ENCODE results near the gene PTPRF. TPM values are rescaled to one million over a fixed set of nuclear protein-coding genes. Genes with fewer than 3 reads are reported as not detected.

The PTPRF gene
- total RNA-seq, 1 donor from 2014 or later, result 71.1 TPM

DNA sequence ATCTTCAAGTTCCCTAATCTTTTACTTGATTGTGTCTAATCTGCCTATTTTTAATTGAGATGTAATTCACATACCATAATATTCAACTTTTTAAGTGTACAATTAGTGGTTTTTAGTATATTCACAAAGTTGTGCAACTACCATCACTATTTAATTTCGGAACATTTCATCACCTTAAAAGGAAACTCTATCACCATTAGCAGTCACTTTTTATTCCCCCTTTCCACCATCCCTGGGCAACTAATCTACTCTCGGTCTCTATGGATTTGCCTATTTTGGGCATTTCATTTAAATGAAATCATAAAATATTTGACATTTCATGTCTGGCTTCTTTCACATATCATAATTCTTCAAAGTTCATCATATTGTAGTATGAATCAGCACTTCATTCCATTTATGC, 46.3 kb upstream of the PTPRF start:
- peaks cover 4% of the 10 kb centered on the region for H3K27me3 Mint-ChIP-seq (ENCODE audit: insufficient read depth, low read depth)
- H3K79me2 ChIP-seq (ENCODE audit: low read depth), result no peaks in the 10 kb centered on the region
- no peaks in the 10 kb centered on the region for H3K4me1 Mint-ChIP-seq
- no peak overlapping the region for H2AFZ ChIP-seq (replicated peaks)
- no peak overlapping the region for H3K4me2 ChIP-seq
- TF ChIP-seq EZH2phosphoT487 (IDR thresholded peaks at IDR 0.05) (no peak), EZH2 (IDR thresholded peaks at IDR 0.05) (no peak)
- TF ChIP-seq, protein P1, sequence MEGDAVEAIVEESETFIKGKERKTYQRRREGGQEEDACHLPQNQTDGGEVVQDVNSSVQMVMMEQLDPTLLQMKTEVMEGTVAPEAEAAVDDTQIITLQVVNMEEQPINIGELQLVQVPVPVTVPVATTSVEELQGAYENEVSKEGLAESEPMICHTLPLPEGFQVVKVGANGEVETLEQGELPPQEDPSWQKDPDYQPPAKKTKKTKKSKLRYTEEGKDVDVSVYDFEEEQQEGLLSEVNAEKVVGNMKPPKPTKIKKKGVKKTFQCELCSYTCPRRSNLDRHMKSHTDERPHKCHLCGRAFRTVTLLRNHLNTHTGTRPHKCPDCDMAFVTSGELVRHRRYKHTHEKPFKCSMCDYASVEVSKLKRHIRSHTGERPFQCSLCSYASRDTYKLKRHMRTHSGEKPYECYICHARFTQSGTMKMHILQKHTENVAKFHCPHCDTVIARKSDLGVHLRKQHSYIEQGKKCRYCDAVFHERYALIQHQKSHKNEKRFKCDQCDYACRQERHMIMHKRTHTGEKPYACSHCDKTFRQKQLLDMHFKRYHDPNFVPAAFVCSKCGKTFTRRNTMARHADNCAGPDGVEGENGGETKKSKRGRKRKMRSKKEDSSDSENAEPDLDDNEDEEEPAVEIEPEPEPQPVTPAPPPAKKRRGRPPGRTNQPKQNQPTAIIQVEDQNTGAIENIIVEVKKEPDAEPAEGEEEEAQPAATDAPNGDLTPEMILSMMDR (IDR thresholded peaks at IDR 0.05), result no peak
- no peak overlapping the region for H3K9ac ChIP-seq
- no peaks in the 10 kb centered on the region for H3K4me1 ChIP-seq
- H3K9me3 Mint-ChIP-seq, result peaks cover 14% of the 10 kb centered on the region
- H4K20me1 ChIP-seq (ENCODE audit: low read depth), result no peaks in the 10 kb centered on the region
- peaks cover 2% of the 10 kb centered on the region for H3K36me3 Mint-ChIP-seq
- no peaks in the 10 kb centered on the region for H3K9me3 ChIP-seq (ENCODE audit: low read depth)
- H3K36me3 ChIP-seq, result no peaks in the 10 kb centered on the region
- H3F3A ChIP-seq (ENCODE audit: low read depth), result no peaks in the 10 kb centered on the region
- DNase-seq (ENCODE audit: low spot score), result no peak
- H3K4me3 Mint-ChIP-seq, result no peak overlapping the region
- H3K27ac Mint-ChIP-seq, result no peak overlapping the region
- H3K4me3 ChIP-seq, result no peak overlapping the region
- no peak overlapping the region for H3K27ac ChIP-seq
- H3K27me3 ChIP-seq, result no peaks in the 10 kb centered on the region

DNA sequence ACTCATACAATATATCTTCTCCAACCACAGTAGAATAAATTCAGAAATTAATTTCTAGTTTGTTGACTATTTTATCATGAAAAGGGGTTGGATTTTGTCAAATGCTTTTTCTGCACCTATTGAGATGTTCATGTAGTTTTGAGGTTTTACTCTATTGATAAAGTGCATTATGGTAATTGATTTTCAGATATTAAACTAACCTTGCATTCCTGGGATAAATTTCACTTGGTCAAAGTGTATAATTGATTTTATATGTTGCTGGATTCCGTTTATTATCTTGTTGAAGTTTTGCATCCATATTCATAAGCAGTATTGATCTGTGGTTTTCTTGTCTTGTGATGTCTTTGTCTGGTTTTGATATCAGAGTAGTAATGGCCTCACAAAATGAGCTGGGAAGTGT, 42.5 kb upstream of the PTPRF start:
- H4K20me1 ChIP-seq (ENCODE audit: low read depth), result no peaks in the 10 kb centered on the region
- Mint-ChIP-seq H3K27me3 (ENCODE audit: insufficient read depth, low read depth) (peaks cover 2% of the 10 kb centered on the region), H3K27ac (no peak overlapping the region), H3K4me3 (no peak overlapping the region), H3K9me3 (peaks cover 34% of the 10 kb centered on the region), H3K4me1 (no peaks in the 10 kb centered on the region), H3K36me3 (peaks cover 2% of the 10 kb centered on the region)
- no peaks in the 10 kb centered on the region for H3K9me3 ChIP-seq (ENCODE audit: low read depth)
- H3K4me1 ChIP-seq, result no peaks in the 10 kb centered on the region
- no peaks in the 10 kb centered on the region for H3K36me3 ChIP-seq
- no peak overlapping the region for H3K9ac ChIP-seq
- no peaks in the 10 kb centered on the region for H3K79me2 ChIP-seq (ENCODE audit: low read depth)
- no peak for DNase-seq (ENCODE audit: low spot score)
- no peak overlapping the region for H3K4me3 ChIP-seq
- H3K27me3 ChIP-seq, result no peaks in the 10 kb centered on the region
- no peak overlapping the region for H3K27ac ChIP-seq
- H2AFZ ChIP-seq (replicated peaks), result no peak overlapping the region
- no peak overlapping the region for H3K4me2 ChIP-seq
- TF ChIP-seq EZH2 (IDR thresholded peaks at IDR 0.05) (no peak), EZH2phosphoT487 (IDR thresholded peaks at IDR 0.05) (no peak)
- TF ChIP-seq, protein P1 (IDR thresholded peaks at IDR 0.05), result no peak
- H3F3A ChIP-seq (ENCODE audit: low read depth), result no peaks in the 10 kb centered on the region

DNA sequence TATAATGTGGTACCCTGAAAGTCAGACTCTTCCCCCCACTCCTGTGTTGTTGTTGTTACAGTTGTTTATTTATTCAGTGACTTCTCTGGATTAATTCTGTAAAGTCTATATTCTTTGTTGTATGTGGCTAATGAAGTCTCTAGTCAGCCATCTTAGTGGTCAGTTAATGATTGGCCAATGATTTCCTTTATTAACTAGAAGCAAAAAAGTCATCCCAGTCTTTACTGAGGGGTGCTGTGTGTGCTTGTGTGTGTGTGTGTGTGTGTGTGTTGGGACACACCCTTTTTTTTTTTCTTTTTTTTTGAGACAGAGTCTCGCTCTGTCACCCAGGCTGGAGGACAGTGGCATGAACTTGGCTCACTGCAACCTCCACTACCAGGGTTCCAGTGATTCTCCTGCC, 39.6 kb upstream of the PTPRF start:
- Histone ChIP-seq H3K36me3 (no peaks in the 10 kb centered on the region), H3K27me3 (no peaks in the 10 kb centered on the region), H2AFZ (replicated peaks) (no peak overlapping the region), H3K4me3 (no peak overlapping the region), H3K9me3 (ENCODE audit: low read depth) (no peaks in the 10 kb centered on the region), H3K79me2 (ENCODE audit: low read depth) (no peaks in the 10 kb centered on the region), H3K4me2 (no peak overlapping the region), H3K27ac (no peak overlapping the region), H3F3A (ENCODE audit: low read depth) (peaks cover 8% of the 10 kb centered on the region), H4K20me1 (ENCODE audit: low read depth) (no peaks in the 10 kb centered on the region), H3K9ac (no peak overlapping the region), H3K4me1 (peaks cover 8% of the 10 kb centered on the region)
- H3K9me3 Mint-ChIP-seq, result peaks cover 31% of the 10 kb centered on the region
- H3K4me1 Mint-ChIP-seq, result peaks cover 10% of the 10 kb centered on the region
- no peak overlapping the region for H3K4me3 Mint-ChIP-seq
- H3K36me3 Mint-ChIP-seq, result peaks cover 2% of the 10 kb centered on the region
- no peak for TF ChIP-seq EZH2phosphoT487 (IDR thresholded peaks at IDR 0.05)
- TF ChIP-seq, protein P1 (IDR thresholded peaks at IDR 0.05), result no peak
- TF ChIP-seq EZH2 (IDR thresholded peaks at IDR 0.05), result no peak
- peaks cover 5% of the 10 kb centered on the region for H3K27me3 Mint-ChIP-seq (ENCODE audit: insufficient read depth, low read depth)
- DNase-seq (ENCODE audit: low spot score), result no peak
- H3K27ac Mint-ChIP-seq, result no peak overlapping the region
